Measurements from ENCODE around the gene DHRSX. TPM values are rescaled to one million over a fixed set of nuclear protein-coding genes. Genes with fewer than 3 reads are reported as not detected.

The DHRSX gene
- total RNA-seq, 2 donors from 2014 or later = 36.5 to 45.4 TPM

DNA sequence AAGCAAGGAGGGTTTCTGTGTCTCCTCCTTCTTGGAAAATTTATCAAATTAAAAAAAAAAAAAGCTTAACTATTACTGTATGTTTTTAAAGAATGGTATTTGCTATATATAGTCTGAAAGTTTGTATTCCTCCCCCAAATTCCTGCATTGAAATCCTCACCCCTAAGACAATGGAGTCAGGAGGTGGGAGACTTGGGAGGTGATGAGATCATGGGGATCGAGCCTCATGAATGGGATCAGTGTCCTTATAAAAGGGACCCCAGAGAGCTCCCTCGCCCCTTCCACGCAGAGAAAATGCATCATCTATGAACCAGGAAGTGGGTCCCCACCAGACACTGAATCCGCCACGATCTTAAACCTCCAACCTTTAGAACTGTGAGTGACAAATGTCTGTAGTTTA, 50.1 kb downstream of the DHRSX start:
- Mint-ChIP-seq H3K9me3 (peaks cover 21% of the 10 kb centered on the region), H3K27ac (peak overlapping the region; percentile 87), H3K36me3 (ENCODE audit: low read depth) (peaks cover 37% of the 10 kb centered on the region), H3K27me3 (ENCODE audit: insufficient read depth) (no peaks in the 10 kb centered on the region), H3K4me3 (no peak overlapping the region), H3K4me1 (peaks cover 19% of the 10 kb centered on the region)
- no peaks in the 10 kb centered on the region for H3K36me3 ChIP-seq (ENCODE audit: control insufficient read depth, insufficient read depth, low read length)
- peaks cover 15% of the 10 kb centered on the region for H3K9me3 ChIP-seq (ENCODE audit: control insufficient read depth, low read length)
- 26% methylated on average over 3 of the region's 5 CpGs; no CpG with 5 or more reads in 1 of the 2 experiments for WGBS, 2 experiments (ENCODE audit: insufficient coverage in 1 of 2, insufficient read length in 1 of 2)
- no peak overlapping the region for H3K4me3 ChIP-seq (ENCODE audit: low read length)
- no peaks in the 10 kb centered on the region for H3K27me3 ChIP-seq (ENCODE audit: control insufficient read depth, insufficient read depth, low read length, poor library complexity, severe bottlenecking)
- H3K4me1 ChIP-seq (ENCODE audit: control insufficient read depth, insufficient read depth, low read length) = no peaks in the 10 kb centered on the region
- TF ChIP-seq, protein P1, sequence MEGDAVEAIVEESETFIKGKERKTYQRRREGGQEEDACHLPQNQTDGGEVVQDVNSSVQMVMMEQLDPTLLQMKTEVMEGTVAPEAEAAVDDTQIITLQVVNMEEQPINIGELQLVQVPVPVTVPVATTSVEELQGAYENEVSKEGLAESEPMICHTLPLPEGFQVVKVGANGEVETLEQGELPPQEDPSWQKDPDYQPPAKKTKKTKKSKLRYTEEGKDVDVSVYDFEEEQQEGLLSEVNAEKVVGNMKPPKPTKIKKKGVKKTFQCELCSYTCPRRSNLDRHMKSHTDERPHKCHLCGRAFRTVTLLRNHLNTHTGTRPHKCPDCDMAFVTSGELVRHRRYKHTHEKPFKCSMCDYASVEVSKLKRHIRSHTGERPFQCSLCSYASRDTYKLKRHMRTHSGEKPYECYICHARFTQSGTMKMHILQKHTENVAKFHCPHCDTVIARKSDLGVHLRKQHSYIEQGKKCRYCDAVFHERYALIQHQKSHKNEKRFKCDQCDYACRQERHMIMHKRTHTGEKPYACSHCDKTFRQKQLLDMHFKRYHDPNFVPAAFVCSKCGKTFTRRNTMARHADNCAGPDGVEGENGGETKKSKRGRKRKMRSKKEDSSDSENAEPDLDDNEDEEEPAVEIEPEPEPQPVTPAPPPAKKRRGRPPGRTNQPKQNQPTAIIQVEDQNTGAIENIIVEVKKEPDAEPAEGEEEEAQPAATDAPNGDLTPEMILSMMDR (conservative IDR thresholded peaks at IDR 0.05) = no peak
- peak overlapping the region; percentile 79 for H3K27ac ChIP-seq (ENCODE audit: low read depth, low read length)
- no peak for DNase-seq
- H3K9ac ChIP-seq (ENCODE audit: extremely low read depth, low read length, poor library complexity, severe bottlenecking) = peak overlapping the region; percentile 20

DNA sequence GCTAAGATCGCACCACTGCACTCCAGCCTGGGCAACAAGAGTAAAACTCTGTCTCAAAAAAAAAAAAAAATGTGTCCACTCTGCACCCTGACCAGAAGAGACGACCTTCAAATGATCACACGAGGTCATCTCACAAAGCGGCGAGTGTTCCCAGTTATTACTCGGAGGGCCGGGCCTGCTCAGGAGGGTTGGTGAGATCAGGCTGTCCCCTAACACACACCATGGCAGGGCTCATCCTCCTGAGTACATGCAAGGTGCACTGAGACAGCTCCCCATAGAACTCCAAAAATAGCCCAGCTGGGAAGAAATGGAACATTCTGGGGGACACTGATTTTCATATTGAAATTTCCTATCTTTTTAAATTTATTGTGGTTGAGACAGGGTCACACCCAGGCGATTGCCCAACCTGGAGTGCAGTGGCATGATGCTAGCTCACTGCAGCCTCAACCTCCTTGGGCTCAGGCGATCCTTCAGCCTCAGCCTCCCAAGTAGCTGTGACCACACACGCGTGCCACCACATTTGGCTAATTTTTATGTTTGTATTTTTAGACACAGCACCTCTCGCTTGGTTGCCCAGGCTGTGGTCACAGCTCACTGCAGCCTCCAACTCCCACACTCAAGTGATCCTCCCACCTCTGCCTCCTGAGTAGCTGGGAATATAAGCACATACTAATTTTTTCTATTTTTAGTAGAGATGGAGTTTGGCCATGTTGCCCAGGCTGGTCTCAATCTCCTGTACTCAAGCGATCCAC, 51.5 kb downstream of the DHRSX start:
- no peak overlapping the region for H3K27ac ChIP-seq (ENCODE audit: low read depth, low read length)
- H3K27ac Mint-ChIP-seq = peak overlapping the region; percentile 48

DNA sequence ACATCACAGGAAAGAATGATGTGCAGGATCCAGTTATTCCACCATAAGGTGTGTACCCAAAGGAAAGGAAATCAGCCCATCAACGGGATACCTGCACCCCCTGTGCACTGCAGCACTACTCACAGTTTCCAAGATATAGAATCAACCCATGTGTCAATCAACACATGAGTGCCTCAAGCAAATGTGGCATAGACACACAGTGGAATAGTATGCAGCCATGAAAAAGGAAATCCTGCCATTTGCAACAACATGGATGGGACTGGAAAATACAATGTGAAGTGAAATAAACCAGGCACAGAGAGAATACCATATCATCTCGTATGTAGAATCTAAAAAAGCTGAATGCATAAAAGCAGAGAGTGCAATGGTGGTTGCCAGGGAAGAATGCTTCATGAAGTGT, 53.3 kb downstream of the DHRSX start:
- H3K27me3 ChIP-seq (ENCODE audit: control insufficient read depth, insufficient read depth, low read length, poor library complexity, severe bottlenecking) = no peaks in the 10 kb centered on the region
- DNase-seq = no peak
- no peak overlapping the region for H3K4me3 ChIP-seq (ENCODE audit: low read length)
- Mint-ChIP-seq H3K4me1 (peaks cover 19% of the 10 kb centered on the region), H3K4me3 (no peak overlapping the region), H3K27me3 (ENCODE audit: insufficient read depth) (no peaks in the 10 kb centered on the region), H3K36me3 (ENCODE audit: low read depth) (peaks cover 38% of the 10 kb centered on the region), H3K27ac (no peak overlapping the region), H3K9me3 (peaks cover 11% of the 10 kb centered on the region)
- WGBS, 2 experiments (ENCODE audit: insufficient coverage in 1 of 2, insufficient read length in 1 of 2) = 88% methylated on average over 1 of the region's 2 CpGs; no CpG with 5 or more reads in 1 of the 2 experiments
- no peaks in the 10 kb centered on the region for H3K36me3 ChIP-seq (ENCODE audit: control insufficient read depth, insufficient read depth, low read length)
- no peaks in the 10 kb centered on the region for H3K4me1 ChIP-seq (ENCODE audit: control insufficient read depth, insufficient read depth, low read length)
- H3K9ac ChIP-seq (ENCODE audit: extremely low read depth, low read length, poor library complexity, severe bottlenecking) = no peak overlapping the region
- H3K27ac ChIP-seq (ENCODE audit: low read depth, low read length) = no peak overlapping the region
- TF ChIP-seq, protein P1 (conservative IDR thresholded peaks at IDR 0.05) = no peak
- peaks cover 8% of the 10 kb centered on the region for H3K9me3 ChIP-seq (ENCODE audit: control insufficient read depth, low read length)

More for the DNA sequence above, 51.5 kb downstream of the DHRSX start:
- Mint-ChIP-seq H3K9me3 (peaks cover 19% of the 10 kb centered on the region), H3K36me3 (ENCODE audit: low read depth) (peaks cover 38% of the 10 kb centered on the region), H3K4me3 (no peak overlapping the region), H3K27me3 (ENCODE audit: insufficient read depth) (no peaks in the 10 kb centered on the region), H3K4me1 (peaks cover 19% of the 10 kb centered on the region)
- Histone ChIP-seq H3K36me3 (ENCODE audit: control insufficient read depth, insufficient read depth, low read length) (no peaks in the 10 kb centered on the region), H3K9ac (ENCODE audit: extremely low read depth, low read length, poor library complexity, severe bottlenecking) (no peak overlapping the region), H3K9me3 (ENCODE audit: control insufficient read depth, low read length) (peaks cover 15% of the 10 kb centered on the region), H3K4me3 (ENCODE audit: low read length) (no peak overlapping the region), H3K4me1 (ENCODE audit: control insufficient read depth, insufficient read depth, low read length) (no peaks in the 10 kb centered on the region), H3K27me3 (ENCODE audit: control insufficient read depth, insufficient read depth, low read length, poor library complexity, severe bottlenecking) (no peaks in the 10 kb centered on the region)
- WGBS, 2 experiments (ENCODE audit: insufficient coverage in 1 of 2, insufficient read length in 1 of 2) = 94 to 97% methylated on average over 11 to 12 of the region's 13 CpGs
- no peak for DNase-seq
- TF ChIP-seq, protein P1 (conservative IDR thresholded peaks at IDR 0.05) = no peak

Measured in endodermal cell (in vitro differentiated cells).